GM12878 (cell line): Measurements from ENCODE around the gene RASSF6. TPM values are rescaled to one million over a fixed set of nuclear protein-coding genes. Genes with fewer than 3 reads are reported as not detected.

Experiments used
- ATAC-seq: fragments of 200-7000 bp; cut with Tn5 transposase; 3 replicates; pipeline ENCODE4 v1.9.1; 2020; ENCODE audit warnings: mild to moderate bottlenecking, moderate library complexity
- BruUV-seq: library from RNA; stranded (reverse); fragments of 400-500 nt; replicated peaks from 2 replicates; lab custom pipeline; 2021; lab: Mats Ljungman, UMichigan
- CTCF ChIA-PET: fragments of 300-600 bp; sonication (Branson Sonifier 250); formaldehyde crosslinking; extraction: SDS; loops from one replicate; lab custom pipeline; 2021; ENCODE audit warnings: inconsistent platforms; lab: Yijun Ruan, JAX
- POLR2A ChIA-PET: fragments of 350-600 bp; formaldehyde crosslinking; extraction: SDS; loops from one replicate; lab custom pipeline; 2021; ENCODE audit warnings: inconsistent platforms; lab: Charles Lee
- RAD21 ChIA-PET: fragments of 300-600 bp; sonication (Branson Sonifier 250); formaldehyde crosslinking; loops from one replicate; lab custom pipeline; 2023; ENCODE audit warnings: antibody characterized with exemption; ENCODE audit not compliant: unreplicated experiment; lab: Charles Lee
- SMC1A ChIA-PET: fragments of 300-600 bp; sonication (Branson Sonifier 250); formaldehyde crosslinking; loops from one replicate; lab custom pipeline; 2023; ENCODE audit not compliant: unreplicated experiment, uncharacterized antibody; lab: Charles Lee
- DNase-seq: peaks from one replicate; pipeline ENCODE4 v3.0.0-alpha.2; 2011; ENCODE audit warnings: low read depth, low spot score
- FAIRE-seq: peaks from 3 replicates; lab custom pipeline; 2011; peaks lifted over from hg19 to GRCh38; lab: Jason Lieb, UNC
- H2AFZ ChIP-seq: 2 replicates; pipeline ENCODE4 v1.6.0; 2011; ENCODE audit warnings: low read depth, low read length, control low read depth; ENCODE audit not compliant: control insufficient read depth
- H3K27ac ChIP-seq: 2 replicates; pipeline ENCODE4 v1.5.1; 2011; ENCODE audit warnings: control low read depth; ENCODE audit not compliant: control insufficient read depth, insufficient read depth
- H3K27me3 ChIP-seq, 2 experiments: replicated peaks in 1 of 2; 2 replicates each; pipeline versions ENCODE4 v1.6.0 to v1.6.1; 2011; ENCODE audit warnings: low read length in 1 of 2; ENCODE audit not compliant: control insufficient read depth in 2 of 2, insufficient read depth in 2 of 2
- H3K36me3 ChIP-seq, 2 experiments: 2 replicates each; pipeline ENCODE4 v1.5.1; 2011; ENCODE audit warnings: low read length in 1 of 2; ENCODE audit not compliant: control insufficient read depth in 2 of 2, insufficient read depth in 2 of 2
- H3K4me1 ChIP-seq: 2 replicates; pipeline ENCODE4 v1.6.1; 2011; ENCODE audit warnings: mild to moderate bottlenecking, low read length, moderate library complexity, mixed read lengths; ENCODE audit not compliant: control insufficient read depth, insufficient read depth
- H3K4me2 ChIP-seq: 2 replicates; pipeline ENCODE4 v1.6.0; 2011; ENCODE audit warnings: control low read depth; ENCODE audit not compliant: control insufficient read depth, insufficient read depth
- H3K4me3 ChIP-seq: fragments of 200-600 bp; sonication (generic); 2 replicates; pipeline ENCODE4 v1.5.1; 2016
- H3K79me2 ChIP-seq: 2 replicates; pipeline ENCODE4 v1.6.0; 2011; ENCODE audit warnings: low read length; ENCODE audit not compliant: control insufficient read depth, insufficient read depth
- H3K9ac ChIP-seq: 2 replicates; pipeline ENCODE4 v1.8.0; 2011; ENCODE audit warnings: low read length, control low read depth, mixed read lengths; ENCODE audit not compliant: control insufficient read depth, insufficient read depth
- H3K9me3 ChIP-seq: replicated peaks from 3 replicates; pipeline ENCODE4 v1.5.1; 2011; ENCODE audit warnings: mild to moderate bottlenecking, low read length; ENCODE audit not compliant: control insufficient read depth, insufficient read depth
- H4K20me1 ChIP-seq: 2 replicates; pipeline ENCODE4 v1.6.0; 2011; ENCODE audit not compliant: control insufficient read depth, insufficient read depth
- CREM ChIP-seq: IDR thresholded peaks from 2 replicates; pipeline ENCODE4 v1.6.1; 2014; ENCODE audit warnings: antibody characterized with exemption, low read depth
- MEF2A ChIP-seq: IDR thresholded peaks from 2 replicates; pipeline ENCODE4 v1.6.1; 2011; ENCODE audit warnings: low read depth, mild to moderate bottlenecking, low read length, moderate library complexity; ENCODE audit not compliant: insufficient read depth
- WGBS: methylation state at CpG from one replicate; pipeline ENCODE4 v1.1.6; 2016; ENCODE audit warnings: low lambda C conversion rate; ENCODE audit not compliant: insufficient replicate concordance, insufficient coverage; ENCODE audit errors: missing lambda C conversion rate; 5-methylcytosine and 5-hydroxymethylcytosine counted together
- in situ Hi-C: fragments of 300-500 bp; cut with MboI; formaldehyde crosslinking; loops from 9 replicates; pipeline ENCODE4 v1.14.3; 2018; ENCODE audit warnings: mixed read lengths
- intact Hi-C: fragments of 100-400 bp; cut with micrococcal nuclease; formaldehyde crosslinking; loops from one replicate; pipeline ENCODE4 v1.14.2; 2022; ENCODE audit not compliant: unreplicated experiment
- polyA plus RNA-seq, 11 experiments: library from polyadenylated mRNA; depleted of rRNA in 4 of 11; unstranded in 6 of 11; stranded (reverse) in 5 of 11; fragments of >200 nt; fragmentation: Nextera tagmentation in 4 of 11; fragmentation: Illumina TruSeq in 1 of 11; extraction: Ambion mirVana in 4 of 11; extraction: Trizol in 1 of 11; gene quantifications; 1 replicate in 1 of 11; 2 replicates in 10 of 11; pipeline versions ENCODE4 v1.2.1 to v1.2.3, GENCODE V29; 2011 to 2016; ENCODE audit warnings: inconsistent platforms in 2 of 11, missing spikeins in 2 of 11, low read depth in 1 of 11
- total RNA-seq, 4 experiments: library from RNA; depleted of rRNA in 3 of 4; stranded (reverse); fragments of >200 nt in 3 of 4; fragmentation: Illumina TruSeq in 1 of 4; extraction: Trizol in 1 of 4; gene quantifications; 2 replicates each; pipeline versions ENCODE4 v1.2.1 to v1.2.3, GENCODE V29; 2013 to 2021
- TF ChIP-seq, protein P1 (sequence below): fragments of 450-650 bp; IDR thresholded peaks from 2 replicates; pipeline ENCODE4 v1.6.1; 2016; ENCODE audit warnings: mild to moderate bottlenecking

Gene RASSF6
- total and polyA plus RNA-seq, 10 of the 15 experiments (the other 5 are each of a cell fraction or from before 2014, with no cell fraction given): 0.28 to 2.9 (median 0.54) TPM

DNA sequence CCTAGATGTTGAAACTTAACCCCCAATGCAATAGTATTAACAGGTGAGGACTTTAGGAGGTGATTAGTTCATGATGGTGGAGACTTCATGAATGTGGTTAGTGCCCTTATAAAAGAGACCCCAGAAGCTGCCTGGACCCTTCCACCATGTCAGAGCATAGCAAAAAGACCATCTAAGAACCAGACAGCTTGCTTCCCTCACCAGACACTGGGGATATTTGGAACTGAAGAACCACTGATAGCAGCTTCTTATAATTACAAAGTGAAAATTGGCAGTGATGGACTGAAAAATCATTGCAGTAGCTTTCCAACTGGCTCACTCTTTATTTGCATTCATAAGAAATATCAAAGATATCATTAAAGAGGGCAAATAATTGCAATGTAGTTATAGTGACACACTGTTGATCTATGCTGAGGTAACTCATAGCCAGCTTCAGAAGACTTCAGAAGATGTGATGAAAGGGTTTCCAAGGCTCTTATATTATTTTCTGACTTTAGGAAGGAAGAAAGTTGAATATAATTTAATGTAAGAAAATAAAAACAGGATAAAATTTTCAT lies 5.8 kb downstream of the RASSF6 start:
- SMC1A ChIA-PET: interaction anchor here (0.8 to 13.0 kb wide), 5 partner anchors 10 to 25 kb away, joined by 3 to 146 read pairs (median 6); no protein-coding TSS in a partner anchor
- no peaks in the 10 kb centered on the region for H3K4me1 ChIP-seq
- H3K27me3 ChIP-seq: no peaks in the 10 kb centered on the region
- H3K36me3 ChIP-seq: no peaks in the 10 kb centered on the region
- FAIRE-seq (no peak), DNase-seq (no peak), ATAC-seq (no peak)
- no peak overlapping the region for H3K9ac ChIP-seq
- intact Hi-C loops: no loop called here
- no peak overlapping the region for H3K4me2 ChIP-seq
- RAD21 ChIA-PET: interaction anchor here (0.8 to 5.5 kb wide), 3 partner anchors 9 to 25 kb away, joined by 3 to 39 read pairs (median 5); no protein-coding TSS in a partner anchor
- POLR2A ChIA-PET: interaction anchor here (0.8 to 1.0 kb wide), 3 partner anchors 10 to 17 kb away, joined by 3 to 5 read pairs (median 4); no protein-coding TSS in a partner anchor
- no peaks in the 10 kb centered on the region for H4K20me1 ChIP-seq
- BruUV-seq: no TSS peak
- no peaks in the 10 kb centered on the region for H3K9me3 ChIP-seq
- in situ Hi-C loops: loop anchor here (25.0 kb wide), 1 partner anchor 1502 kb away; no protein-coding TSS in a partner anchor
- no peaks in the 10 kb centered on the region for H3K79me2 ChIP-seq
- H2AFZ ChIP-seq: no peak overlapping the region
- CTCF ChIA-PET: interaction anchor here (0.8 to 3.9 kb wide), 8 partner anchors 10 to 41 kb away, joined by 3 to 15 read pairs (median 4); no protein-coding TSS in a partner anchor
- H3K4me3 ChIP-seq: no peak overlapping the region
- H3K27ac ChIP-seq: no peak overlapping the region
- TF ChIP-seq CREM: no peak
- TF ChIP-seq, protein P1, sequence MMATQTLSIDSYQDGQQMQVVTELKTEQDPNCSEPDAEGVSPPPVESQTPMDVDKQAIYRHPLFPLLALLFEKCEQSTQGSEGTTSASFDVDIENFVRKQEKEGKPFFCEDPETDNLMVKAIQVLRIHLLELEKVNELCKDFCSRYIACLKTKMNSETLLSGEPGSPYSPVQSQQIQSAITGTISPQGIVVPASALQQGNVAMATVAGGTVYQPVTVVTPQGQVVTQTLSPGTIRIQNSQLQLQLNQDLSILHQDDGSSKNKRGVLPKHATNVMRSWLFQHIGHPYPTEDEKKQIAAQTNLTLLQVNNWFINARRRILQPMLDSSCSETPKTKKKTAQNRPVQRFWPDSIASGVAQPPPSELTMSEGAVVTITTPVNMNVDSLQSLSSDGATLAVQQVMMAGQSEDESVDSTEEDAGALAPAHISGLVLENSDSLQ: no peak

DNA sequence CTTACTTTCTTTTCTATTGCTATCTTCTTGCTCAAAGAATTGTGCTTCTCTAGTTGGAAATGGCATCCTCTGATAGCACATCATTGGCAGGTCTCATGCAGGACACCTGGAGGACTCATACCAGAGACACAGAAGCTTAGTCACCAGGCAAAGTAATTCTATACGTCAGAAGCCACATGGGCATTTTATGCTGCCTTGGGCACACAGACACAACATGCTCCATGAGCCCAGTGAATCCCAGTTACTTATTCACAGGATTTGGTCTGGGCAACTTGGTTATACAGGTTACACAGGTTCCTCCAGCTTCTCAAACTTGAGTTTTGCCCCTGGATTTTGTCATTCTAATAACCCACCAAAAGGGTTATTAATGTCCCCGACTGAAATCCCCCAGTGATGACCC lies 7.1 kb downstream of the RASSF6 start:
- no peak overlapping the region for H2AFZ ChIP-seq
- FAIRE-seq: no peak
- ChIA-PET RAD21 (interaction anchor here (0.7 to 5.5 kb wide), 3 partner anchors 8 to 49 kb away, joined by 4 to 39 read pairs (median 5); no protein-coding TSS in a partner anchor), CTCF (interaction anchor here (0.7 to 3.9 kb wide), 3 partner anchors 17 to 37 kb away, joined by 3 to 15 read pairs (median 3); no protein-coding TSS in a partner anchor), POLR2A (interaction anchor here (0.5 to 1.0 kb wide), 2 partner anchors 9 to 387 kb away, joined by 3 read pairs; no protein-coding TSS in a partner anchor), SMC1A (interaction anchor here (13.0 kb wide), 1 partner anchor 18 kb away, joined by 146 read pairs; no protein-coding TSS in a partner anchor)
- intact Hi-C loops (no loop called here), in situ Hi-C loops (loop anchor here (25.0 kb wide), 1 partner anchor 1501 kb away; no protein-coding TSS in a partner anchor)
- H3K4me1 ChIP-seq: no peaks in the 10 kb centered on the region
- TF ChIP-seq MEF2A: no peak
- H3K9ac ChIP-seq: no peak overlapping the region
- H3K4me3 ChIP-seq: no peak overlapping the region
- ATAC-seq: no peak
- H3K27ac ChIP-seq: no peak overlapping the region
- WGBS: 40% methylated on average over 2 of the region's 2 CpGs
- no peaks in the 10 kb centered on the region for H3K27me3 ChIP-seq
- no peak for DNase-seq
- no peaks in the 10 kb centered on the region for H4K20me1 ChIP-seq
- no peak overlapping the region for H3K4me2 ChIP-seq
- H3K79me2 ChIP-seq: no peaks in the 10 kb centered on the region
- no TSS peak for BruUV-seq
- no peaks in the 10 kb centered on the region for H3K9me3 ChIP-seq
- H3K36me3 ChIP-seq: no peaks in the 10 kb centered on the region
